ENCODE results near the gene AKAP7. TPM values are rescaled to one million over a fixed set of nuclear protein-coding genes. Genes with fewer than 3 reads are reported as not detected.

AKAP7 gene
- polyA plus RNA-seq, 1 donor from 2014 or later, result 1.6 TPM

GRCh38 chr6:131210469-131210868 is 75.2 kb downstream of the AKAP7 start:
- Histone ChIP-seq H3F3A (ENCODE audit: insufficient read depth, low read length, poor library complexity, severe bottlenecking) (no peaks in the 10 kb centered on the region), H3K27ac (ENCODE audit: low read length) (no peak overlapping the region), H3K4me3 (ENCODE audit: low read length) (no peak overlapping the region), H3K9ac (ENCODE audit: low read length) (no peak overlapping the region), H4K20me1 (ENCODE audit: insufficient read depth) (no peaks in the 10 kb centered on the region), H3K9me3 (ENCODE audit: low read length) (no peaks in the 10 kb centered on the region), H3K36me3 (ENCODE audit: insufficient read depth, low read length) (no peaks in the 10 kb centered on the region), H3K4me2 (ENCODE audit: low read length) (no peak overlapping the region), H3K27me3 (ENCODE audit: insufficient read depth, low read depth, low read length) (no peaks in the 10 kb centered on the region), H3K9me2 (ENCODE audit: insufficient read depth, low read length) (no peaks in the 10 kb centered on the region), H3K79me2 (replicated peaks; ENCODE audit: insufficient read depth, low read length) (no peaks in the 10 kb centered on the region), H2AFZ (ENCODE audit: low read depth, low read length) (no peak overlapping the region)
- TF ChIP-seq SMC3 (conservative IDR thresholded peaks at IDR 0.05; ENCODE audit: poor library complexity) (no peak), REST (IDR thresholded peaks at IDR 0.05; ENCODE audit: borderline replicate concordance) (no peak), RAD21 (conservative IDR thresholded peaks at IDR 0.05) (no peak), EZH2 (IDR thresholded peaks at IDR 0.05; ENCODE audit: borderline replicate concordance, insufficient read depth, low read length, poor library complexity, severe bottlenecking) (no peak), CTCF (IDR thresholded peaks at IDR 0.05; ENCODE audit: poor library complexity, severe bottlenecking) (no peak), EP300 (conservative IDR thresholded peaks at IDR 0.05; ENCODE audit: poor library complexity, severe bottlenecking) (no peak), MXI1 (conservative IDR thresholded peaks at IDR 0.05; ENCODE audit: poor library complexity, severe bottlenecking) (no peak), TAF1 (IDR thresholded peaks at IDR 0.05; ENCODE audit: low read depth) (no peak), POLR2AphosphoS5 (IDR thresholded peaks at IDR 0.05) (no peak)

GRCh38 chr6:131212024-131212423 is 76.8 kb downstream of the AKAP7 start:
- no peaks in the 10 kb centered on the region for H3K36me3 ChIP-seq (ENCODE audit: insufficient read depth, low read length)
- no peaks in the 10 kb centered on the region for H4K20me1 ChIP-seq (ENCODE audit: insufficient read depth)
- H2AFZ ChIP-seq (ENCODE audit: low read depth, low read length), result no peak overlapping the region
- H3K4me2 ChIP-seq (ENCODE audit: low read length), result no peak overlapping the region
- no peaks in the 10 kb centered on the region for H3F3A ChIP-seq (ENCODE audit: insufficient read depth, low read length, poor library complexity, severe bottlenecking)
- H3K9ac ChIP-seq (ENCODE audit: low read length), result no peak overlapping the region
- TF ChIP-seq POLR2AphosphoS5 (IDR thresholded peaks at IDR 0.05) (no peak), SMC3 (conservative IDR thresholded peaks at IDR 0.05; ENCODE audit: poor library complexity) (no peak), TAF1 (IDR thresholded peaks at IDR 0.05; ENCODE audit: low read depth) (no peak), RAD21 (conservative IDR thresholded peaks at IDR 0.05) (no peak), CTCF (IDR thresholded peaks at IDR 0.05; ENCODE audit: poor library complexity, severe bottlenecking) (no peak), EZH2 (IDR thresholded peaks at IDR 0.05; ENCODE audit: borderline replicate concordance, insufficient read depth, low read length, poor library complexity, severe bottlenecking) (no peak), EP300 (conservative IDR thresholded peaks at IDR 0.05; ENCODE audit: poor library complexity, severe bottlenecking) (no peak)
- H3K4me3 ChIP-seq (ENCODE audit: low read length), result no peak overlapping the region
- H3K9me2 ChIP-seq (ENCODE audit: insufficient read depth, low read length), result no peaks in the 10 kb centered on the region
- H3K27me3 ChIP-seq (ENCODE audit: insufficient read depth, low read depth, low read length), result no peaks in the 10 kb centered on the region
- no peaks in the 10 kb centered on the region for H3K79me2 ChIP-seq (replicated peaks; ENCODE audit: insufficient read depth, low read length)
- H3K27ac ChIP-seq (ENCODE audit: low read length), result no peak overlapping the region
- no peaks in the 10 kb centered on the region for H3K9me3 ChIP-seq (ENCODE audit: low read length)

All from neural cell (in vitro differentiated cells).